D721Med (cell line): ENCODE results near the gene SNAI1.
A peak's percentile ranks its signal among the peaks of the same experiment; 100 is the strongest.
"Not testable (repeated sequence)": the region's sequence is repeated elsewhere in the genome, so short reads cannot be mapped to it uniquely, and the experiment has no call there.

Source experiments
- DNase-seq: peaks from one replicate; pipeline ENCODE4 v3.0.0; 2011; ENCODE audit warnings: low spot score; ENCODE audit not compliant: insufficient read length
- FAIRE-seq: peaks from 2 replicates; lab custom pipeline; 2011; peaks lifted over from hg19 to GRCh38; lab: Jason Lieb, UNC
- TF ChIP-seq, protein P1 (sequence below): IDR thresholded peaks from 2 replicates; pipeline ENCODE4 v1.5.1; 2012; ENCODE audit warnings: mild to moderate bottlenecking, control low read depth; ENCODE audit not compliant: insufficient read depth; ENCODE audit errors: missing control alignments

The SNAI1 gene

DNA sequence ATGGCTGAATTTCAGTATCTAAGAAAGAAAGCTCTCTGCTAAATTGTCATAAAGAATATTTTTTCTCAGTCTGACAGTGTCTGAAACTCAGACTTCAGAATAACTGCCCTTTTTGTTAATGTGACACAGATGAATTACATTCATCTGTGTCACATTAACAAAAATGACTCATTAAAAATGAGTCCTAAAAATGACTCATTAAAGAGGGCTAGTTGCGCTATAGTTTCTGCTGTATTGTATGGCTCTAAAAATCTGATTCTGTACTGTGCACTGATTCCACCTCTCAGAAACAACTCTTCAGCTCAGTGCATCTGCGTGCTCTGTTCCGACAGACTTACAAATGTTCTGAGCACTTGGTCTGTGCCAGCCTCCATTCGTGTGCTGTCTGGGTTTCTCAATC lies 31.6 kb upstream of the SNAI1 start:
- DNase-seq (no peak), FAIRE-seq (no peak)
- TF ChIP-seq, protein P1, sequence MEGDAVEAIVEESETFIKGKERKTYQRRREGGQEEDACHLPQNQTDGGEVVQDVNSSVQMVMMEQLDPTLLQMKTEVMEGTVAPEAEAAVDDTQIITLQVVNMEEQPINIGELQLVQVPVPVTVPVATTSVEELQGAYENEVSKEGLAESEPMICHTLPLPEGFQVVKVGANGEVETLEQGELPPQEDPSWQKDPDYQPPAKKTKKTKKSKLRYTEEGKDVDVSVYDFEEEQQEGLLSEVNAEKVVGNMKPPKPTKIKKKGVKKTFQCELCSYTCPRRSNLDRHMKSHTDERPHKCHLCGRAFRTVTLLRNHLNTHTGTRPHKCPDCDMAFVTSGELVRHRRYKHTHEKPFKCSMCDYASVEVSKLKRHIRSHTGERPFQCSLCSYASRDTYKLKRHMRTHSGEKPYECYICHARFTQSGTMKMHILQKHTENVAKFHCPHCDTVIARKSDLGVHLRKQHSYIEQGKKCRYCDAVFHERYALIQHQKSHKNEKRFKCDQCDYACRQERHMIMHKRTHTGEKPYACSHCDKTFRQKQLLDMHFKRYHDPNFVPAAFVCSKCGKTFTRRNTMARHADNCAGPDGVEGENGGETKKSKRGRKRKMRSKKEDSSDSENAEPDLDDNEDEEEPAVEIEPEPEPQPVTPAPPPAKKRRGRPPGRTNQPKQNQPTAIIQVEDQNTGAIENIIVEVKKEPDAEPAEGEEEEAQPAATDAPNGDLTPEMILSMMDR: no peak

DNA sequence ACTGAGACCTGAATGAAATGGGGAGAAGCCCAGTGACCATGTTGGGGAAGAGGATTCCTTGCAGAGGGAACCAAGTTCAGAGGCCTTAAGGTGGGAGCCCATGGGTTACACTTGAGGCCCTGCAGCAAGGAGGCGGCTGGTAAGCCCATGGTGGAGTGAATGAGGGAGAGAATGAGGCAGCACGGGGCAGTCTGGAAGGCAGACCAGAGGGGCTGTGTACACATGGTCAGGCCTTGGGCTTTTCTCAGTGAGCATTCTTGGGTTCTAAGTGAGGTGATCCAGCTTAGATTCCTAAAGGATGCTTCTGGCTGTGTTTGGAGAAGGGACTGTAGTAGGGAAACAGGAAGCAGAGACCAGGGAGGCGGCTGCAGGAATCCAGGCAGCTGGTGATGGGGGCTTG lies 27.6 kb upstream of the SNAI1 start:
- DNase-seq: no peak
- TF ChIP-seq, protein P1: no peak
- FAIRE-seq: no peak

DNA sequence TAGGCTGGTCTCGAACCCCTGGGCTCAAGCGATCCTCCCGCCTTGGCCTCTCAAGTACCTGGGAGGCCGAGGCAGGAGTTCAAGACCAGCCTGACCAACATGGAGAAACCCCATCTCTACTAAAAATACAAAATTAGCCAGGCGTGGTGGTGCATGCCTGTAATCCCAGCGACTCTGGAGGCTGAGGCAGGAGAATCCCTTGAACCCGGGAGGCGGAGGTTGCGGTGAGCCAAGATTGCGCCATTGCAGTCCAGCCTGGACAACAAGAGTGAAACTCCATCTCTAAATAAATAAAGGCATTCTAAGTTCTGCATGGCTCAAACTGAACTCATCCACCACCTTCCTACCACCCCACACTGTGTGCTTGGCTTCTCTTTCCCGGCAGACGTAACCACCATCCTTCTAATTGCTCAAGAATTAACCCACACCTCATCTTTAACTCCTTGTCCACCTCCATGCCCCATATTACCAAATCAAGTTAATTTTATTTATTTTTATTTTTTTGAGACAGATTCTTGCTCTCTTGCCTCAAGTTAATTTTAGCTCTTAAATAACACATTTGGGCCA lies 26.9 kb upstream of the SNAI1 start:
- not testable (repeated sequence) for FAIRE-seq

DNA sequence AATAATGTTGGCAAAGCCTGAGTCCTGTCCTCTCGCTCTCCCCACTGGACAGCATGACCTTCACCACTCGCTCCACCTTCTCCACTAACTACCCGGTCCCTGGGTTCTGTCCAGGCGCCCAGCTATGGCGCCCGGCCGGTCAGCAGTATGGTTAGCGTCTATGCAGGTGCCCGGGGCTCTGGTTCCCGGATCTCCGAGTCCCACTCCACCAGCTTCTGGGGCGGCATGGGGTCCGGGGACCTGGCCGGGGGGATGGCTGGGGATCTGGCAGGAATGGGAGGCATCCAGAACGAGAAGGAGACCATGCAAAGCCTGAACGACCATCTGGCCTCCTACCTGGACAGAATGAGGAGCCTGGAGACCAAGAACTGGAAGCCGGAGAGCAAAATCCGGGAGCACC lies 26.1 kb upstream of the SNAI1 start:
- DNase-seq (no peak), FAIRE-seq (no peak)
- TF ChIP-seq, protein P1: no peak

More for the DNA sequence above, 26.9 kb upstream of the SNAI1 start:
- not testable (repeated sequence) for DNase-seq

DNA sequence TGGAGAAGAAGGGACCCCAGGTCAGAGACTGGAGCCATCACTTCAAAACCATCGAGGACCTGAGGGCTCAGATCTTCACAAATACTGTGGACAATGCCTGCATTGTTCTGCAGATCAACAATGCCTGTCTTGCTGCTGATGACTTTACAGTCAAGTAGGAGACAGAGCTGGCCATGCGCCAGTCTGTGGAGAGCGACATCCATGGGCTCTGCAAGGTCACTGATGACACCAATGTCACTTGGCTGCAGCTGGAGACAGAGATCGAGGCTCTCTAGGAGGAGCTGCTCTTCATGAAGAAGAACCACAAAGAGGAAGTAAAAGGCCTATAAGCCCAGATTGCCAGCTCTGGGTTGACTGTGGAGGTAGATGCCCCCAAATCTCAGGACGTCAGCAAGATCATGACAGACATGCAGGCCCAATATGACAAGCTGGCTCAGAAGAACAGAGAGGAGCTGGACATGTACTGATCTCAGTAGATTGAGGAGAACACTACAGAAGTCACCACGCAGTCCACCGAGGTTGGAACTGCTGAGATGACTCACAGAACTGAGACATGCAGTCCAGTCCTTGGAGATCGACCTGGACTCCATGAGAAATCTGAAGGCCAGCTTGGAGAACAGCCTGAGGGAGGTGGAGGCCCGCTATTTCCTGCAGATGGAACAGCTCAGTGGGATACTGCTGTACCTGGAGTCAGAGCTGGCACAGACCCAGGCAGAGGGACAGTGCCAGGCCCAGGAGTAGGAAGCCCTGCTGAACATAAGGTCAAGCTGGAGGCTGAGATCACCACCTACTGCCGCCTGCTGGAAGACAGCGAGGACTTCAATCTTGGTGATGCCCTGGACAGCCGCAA lies 25.5 kb upstream of the SNAI1 start:
- FAIRE-seq, DNase-seq: not testable (repeated sequence)

DNA sequence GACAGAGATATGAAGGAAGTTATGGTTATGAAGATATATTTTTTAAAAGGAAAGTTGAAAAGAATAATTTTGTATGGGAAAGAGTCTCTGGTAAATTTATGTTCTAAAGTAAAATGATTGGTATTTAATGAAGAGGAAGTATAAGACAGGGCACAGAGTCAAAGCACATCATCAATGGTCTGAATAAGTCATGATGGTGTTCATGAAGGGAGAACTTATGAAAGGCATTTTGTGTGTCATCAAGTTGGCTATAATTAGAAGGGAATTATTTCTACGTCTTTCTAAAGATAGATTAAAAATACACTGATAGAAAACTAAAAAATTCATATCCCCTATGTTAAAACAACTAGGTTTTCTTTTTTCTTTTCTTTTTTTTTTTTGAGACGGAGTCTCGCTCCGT lies 21.4 kb upstream of the SNAI1 start:
- DNase-seq: no peak
- TF ChIP-seq, protein P1: no peak
- no peak for FAIRE-seq

DNA sequence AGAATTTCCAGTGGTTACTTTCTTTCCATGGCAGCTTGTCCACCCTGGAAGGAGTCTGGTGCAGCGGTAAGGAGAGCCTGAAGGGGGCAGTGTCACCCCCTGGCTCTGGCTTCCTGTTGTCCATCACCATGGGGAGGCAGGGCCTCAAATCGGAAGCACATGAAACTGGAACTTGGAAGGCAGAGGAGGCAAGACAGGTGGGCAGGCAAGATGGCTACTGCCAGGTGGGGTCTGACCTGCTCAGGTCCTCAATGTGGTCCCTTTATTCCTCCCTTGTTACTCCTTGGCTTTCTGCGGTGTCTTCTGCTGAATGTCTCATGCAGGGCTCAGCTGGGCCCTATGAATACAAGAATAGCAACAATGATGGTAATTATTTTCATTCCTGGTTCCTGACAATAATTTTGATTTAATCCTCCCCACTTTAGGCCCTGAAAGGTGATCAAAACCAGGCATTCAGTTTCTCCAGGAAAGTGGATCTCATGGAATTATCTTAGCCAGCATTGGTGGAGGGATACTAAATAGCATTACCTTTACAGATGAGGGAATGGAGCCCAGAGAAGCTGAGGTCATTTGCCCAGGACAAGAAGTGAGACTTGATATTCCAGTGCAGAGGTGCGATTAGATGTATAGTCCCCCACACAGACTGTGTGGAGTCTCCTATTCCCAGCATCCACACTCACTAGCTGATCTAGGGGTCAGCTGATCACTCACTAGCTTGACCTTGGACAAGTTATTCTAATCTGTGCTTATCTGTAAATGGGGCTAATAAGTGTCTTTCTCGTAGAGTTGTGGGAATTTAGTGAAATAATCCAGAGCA lies 17.6 kb upstream of the SNAI1 start:
- no peak for FAIRE-seq
- DNase-seq: no peak
- TF ChIP-seq, protein P1: peak; percentile 29
